ENCODE measurements around the gene TBATA.

Gene TBATA

GRCh38 chr10:70785190-70785589 is at the start of gene TBATA:
Gene TBATA, minus strand, starts transcription at chr10:70785377. Its CDS starts 1,998 bp downstream, at chr10:70783379.
- no peak for DNase-seq

- DNase-seq, result no peak
These were observed 49.4 kb upstream of the TBATA start for GRCh38 chr10:70834441-70835151.

- DNase-seq, result no peak
These were observed 48.8 kb upstream of the TBATA start for GRCh38 chr10:70834021-70834420.

- no peak for DNase-seq
These were observed 48.4 kb upstream of the TBATA start for GRCh38 chr10:70833601-70834000.

GRCh38 chr10:70832852-70833528 is 47.8 kb upstream of the TBATA start:
- no peak for DNase-seq

- DNase-seq, result no peak
These were observed 47.0 kb upstream of the TBATA start for GRCh38 chr10:70832221-70832620.

- no peak for DNase-seq
These were observed 45.0 kb upstream of the TBATA start for GRCh38 chr10:70830164-70830563.

- DNase-seq, result no peak
These were observed 44.4 kb upstream of the TBATA start for GRCh38 chr10:70829543-70829942.

- DNase-seq, result no peak
These were observed 43.7 kb upstream of the TBATA start for GRCh38 chr10:70828923-70829322.

GRCh38 chr10:70827086-70827757 is 42.0 kb upstream of the TBATA start:
- no peak for DNase-seq

- DNase-seq, result no peak
These were observed 37.1 kb upstream of the TBATA start for GRCh38 chr10:70822076-70822820.

GRCh38 chr10:70820976-70821750 is 36.0 kb upstream of the TBATA start:
- no peak for DNase-seq

GRCh38 chr10:70816220-70816894 is 31.2 kb upstream of the TBATA start:
- DNase-seq, result peak; percentile 29

GRCh38 chr10:70815504-70816219 is 30.5 kb upstream of the TBATA start, which contains the start of gene SGPL1:
Gene SGPL1, plus strand, starts transcription at chr10:70815948. Its CDS starts 906 bp downstream, at chr10:70816854.
- DNase-seq, result peak; percentile 75 to 89

GRCh38 chr10:70814126-70814525 is 28.9 kb upstream of the TBATA start:
- DNase-seq, result no peak

GRCh38 chr10:70812814-70813213 is 27.6 kb upstream of the TBATA start:
- DNase-seq, result no peak

GRCh38 chr10:70811881-70812280 is 26.7 kb upstream of the TBATA start:
- no peak for DNase-seq

- no peak for DNase-seq
These were observed 25.8 kb upstream of the TBATA start for GRCh38 chr10:70810967-70811366.

GRCh38 chr10:70809726-70810125 is 24.5 kb upstream of the TBATA start:
- no peak for DNase-seq

- no peak for DNase-seq
These were observed 23.9 kb upstream of the TBATA start for GRCh38 chr10:70809011-70809611.

- DNase-seq, result no peak
These were observed 22.4 kb upstream of the TBATA start for GRCh38 chr10:70807556-70807955.
